Psoas muscle (tissue), 8 donors: Measurements from ENCODE around the gene TVP23C. TPM values are rescaled to one million over a fixed set of nuclear protein-coding genes. Genes with fewer than 3 reads are reported as not detected.
"Not testable (repeated sequence)": the region's sequence is repeated elsewhere in the genome, so short reads cannot be mapped to it uniquely, and the experiment has no call there.

Source experiments
- ATAC-seq, 4 donors: fragments of 200-7000 bp; cut with Tn5 transposase; one replicate each; pipeline ENCODE4 v1.9.1; 2020; ENCODE audit warnings: moderate library complexity in 3 of 4, mild to moderate bottlenecking in 2 of 4
- DNase-seq, 2 donors: peaks; one replicate each; pipeline ENCODE4 v3.0.0-alpha.2; 2020
- H3K27ac ChIP-seq: fragments of 200-600 bp; one replicate; pipeline ENCODE4 v1.8.0; 2022
- H3K27me3 ChIP-seq, 3 donors: fragments of 200-600 bp in 1 of 3; one replicate each; pipeline versions ENCODE4 v1.6.1 to v1.8.0; 2013 to 2022; ENCODE audit warnings: low read length in 2 of 3, mild to moderate bottlenecking in 2 of 3, moderate library complexity in 1 of 3; ENCODE audit not compliant: insufficient read depth in 3 of 3
- H3K36me3 ChIP-seq, 2 donors: fragments of 200-600 bp in 1 of 2; one replicate each; pipeline versions ENCODE4 v1.6.1 to v1.8.0; 2013 to 2022; ENCODE audit warnings: low read depth in 1 of 2, mild to moderate bottlenecking in 1 of 2, moderate library complexity in 1 of 2; ENCODE audit not compliant: insufficient read depth in 1 of 2
- H3K4me1 ChIP-seq: fragments of 200-600 bp; one replicate; pipeline ENCODE4 v1.8.0; 2022
- H3K4me3 ChIP-seq: fragments of 200-600 bp; one replicate; pipeline ENCODE4 v1.8.0; 2022; ENCODE audit warnings: mild to moderate bottlenecking
- H3K9me3 ChIP-seq: fragments of 200-600 bp; one replicate; pipeline ENCODE4 v1.8.0; 2022
- WGBS, 3 donors: extraction: QIAGEN DNeasy Blood & Tissue Kit; methylation state at CpG; one replicate each; pipeline versions ENCODE4 v1.1.6 to v1.1.7; 2013; 5-methylcytosine and 5-hydroxymethylcytosine counted together
- intact Hi-C, 2 donors: fragments of 100-400 bp; cut with DNase I; formaldehyde crosslinking; loops; one replicate each; pipeline versions ENCODE4 v1.11.0 to v1.14.2; 2022
- polyA plus RNA-seq, 3 donors: library from polyadenylated mRNA; stranded (reverse); fragments of 200-250 nt; gene quantifications; one replicate each; pipeline ENCODE4 v1.2.3, GENCODE V29; 2013
- total RNA-seq, 4 donors: library from RNA; stranded (reverse); fragmentation: NEBNext Ultra II Directional in 2 of 4; extraction: Animal tissue kit (Norgen Biotek cat#: 25700) in 2 of 4; gene quantifications; one replicate each; pipeline versions ENCODE4 v1.2.1 to v1.2.4, GENCODE V29; 2021 to 2023
- TF ChIP-seq, protein P1 (sequence below): fragments of 200-600 bp; IDR thresholded peaks from one replicate; pipeline ENCODE4 v1.8.0; 2022; ENCODE audit warnings: antibody characterized with exemption
- donor health status: healthy with polysubstance abuse.
- donor health status: DM: no; HTN: no; CAD: no; lungs with moderate emphysema.
- donor health status: Bipolar disorder and iron deficiency.
- donor health status: healthy.
- donor health status: DM: yes; HTN: yes; CAD: no.
- donor health status: DM: no; HTN: no; CAD: no.
- donor health status: DM: no; HTN: no; CAD: no.
- donor health status: DM: yes; HTN: yes; CAD: no.

TVP23C gene
- total and polyA plus RNA-seq, 7 donors = 0.25 to 3.0 (median 1.6) TPM

DNA sequence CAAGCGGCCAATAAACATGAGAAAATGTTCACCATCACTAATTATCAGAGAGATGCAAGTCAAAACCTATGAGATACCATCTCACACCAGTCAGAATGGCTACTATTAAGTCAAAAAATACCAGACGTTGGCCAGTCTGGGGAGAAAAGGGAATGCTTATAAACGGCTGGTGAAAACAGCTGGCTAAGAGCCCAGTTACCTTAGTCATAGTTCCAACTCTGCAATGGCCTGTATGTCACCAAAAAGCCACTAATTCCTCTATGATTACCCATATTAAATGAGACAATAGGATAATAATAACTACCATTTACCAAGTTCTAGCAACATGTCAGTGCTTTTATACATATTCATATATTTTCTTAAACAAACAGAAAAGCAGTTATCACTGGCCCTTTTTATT lies 52.9 kb downstream of the TVP23C start:
- intact Hi-C loops = no loop called here
- WGBS, 3 donors = 43 to 50% (median 48%) methylated on average over 3 of the region's 3 CpGs
- H3K4me3 ChIP-seq = no peak overlapping the region
- no peaks in the 10 kb centered on the region for H3K9me3 ChIP-seq
- ATAC-seq = peak; percentile 34 to 43 (median 38)
- H3K36me3 ChIP-seq = peaks cover 0 to 4% of the 10 kb centered on the region in 2 donors
- H3K27me3 ChIP-seq = no peaks in the 10 kb centered on the region
- no peak overlapping the region for H3K27ac ChIP-seq
- H3K4me1 ChIP-seq = peaks cover 16% of the 10 kb centered on the region
- no peak for DNase-seq
- TF ChIP-seq, protein P1, sequence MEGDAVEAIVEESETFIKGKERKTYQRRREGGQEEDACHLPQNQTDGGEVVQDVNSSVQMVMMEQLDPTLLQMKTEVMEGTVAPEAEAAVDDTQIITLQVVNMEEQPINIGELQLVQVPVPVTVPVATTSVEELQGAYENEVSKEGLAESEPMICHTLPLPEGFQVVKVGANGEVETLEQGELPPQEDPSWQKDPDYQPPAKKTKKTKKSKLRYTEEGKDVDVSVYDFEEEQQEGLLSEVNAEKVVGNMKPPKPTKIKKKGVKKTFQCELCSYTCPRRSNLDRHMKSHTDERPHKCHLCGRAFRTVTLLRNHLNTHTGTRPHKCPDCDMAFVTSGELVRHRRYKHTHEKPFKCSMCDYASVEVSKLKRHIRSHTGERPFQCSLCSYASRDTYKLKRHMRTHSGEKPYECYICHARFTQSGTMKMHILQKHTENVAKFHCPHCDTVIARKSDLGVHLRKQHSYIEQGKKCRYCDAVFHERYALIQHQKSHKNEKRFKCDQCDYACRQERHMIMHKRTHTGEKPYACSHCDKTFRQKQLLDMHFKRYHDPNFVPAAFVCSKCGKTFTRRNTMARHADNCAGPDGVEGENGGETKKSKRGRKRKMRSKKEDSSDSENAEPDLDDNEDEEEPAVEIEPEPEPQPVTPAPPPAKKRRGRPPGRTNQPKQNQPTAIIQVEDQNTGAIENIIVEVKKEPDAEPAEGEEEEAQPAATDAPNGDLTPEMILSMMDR = no peak

GRCh38 chr17:15509095-15509494 lies 54.2 kb downstream of the TVP23C start:
- H3K4me3 ChIP-seq = no peak overlapping the region
- peaks cover 16% of the 10 kb centered on the region for H3K4me1 ChIP-seq
- ATAC-seq (peak; percentile 40 to 60 (median 50)), DNase-seq (no peak)
- intact Hi-C loops = no loop called here
- no peaks in the 10 kb centered on the region for H3K27me3 ChIP-seq
- peak overlapping the region; percentile 48 for H3K27ac ChIP-seq
- 65 to 86% (median 81%) methylated on average over 5 of the region's 5 CpGs for WGBS, 3 donors
- H3K36me3 ChIP-seq = no peaks in the 10 kb centered on the region
- H3K9me3 ChIP-seq = no peaks in the 10 kb centered on the region
- TF ChIP-seq, protein P1 = no peak

GRCh38 chr17:15508466-15508865 lies 54.8 kb downstream of the TVP23C start:
- no peak for DNase-seq
- TF ChIP-seq, protein P1 = no peak
- intact Hi-C loops = no loop called here
- no peaks in the 10 kb centered on the region for H3K36me3 ChIP-seq
- H3K4me3 ChIP-seq = no peak overlapping the region
- H3K4me1 ChIP-seq = peaks cover 16% of the 10 kb centered on the region
- H3K27ac ChIP-seq = peak overlapping the region; percentile 48
- no peaks in the 10 kb centered on the region for H3K9me3 ChIP-seq
- H3K27me3 ChIP-seq = no peaks in the 10 kb centered on the region
- WGBS, 3 donors = 33 to 56% (median 56%) methylated on average over 7 of the region's 7 CpGs
- peak; percentile 43 to 87 (median 87) for ATAC-seq

- Histone ChIP-seq H3K4me3 (no peak overlapping the region), H3K4me1 (peaks cover 19% of the 10 kb centered on the region), H3K27me3 (no peaks in the 10 kb centered on the region), H3K9me3 (no peaks in the 10 kb centered on the region), H3K27ac (peak overlapping the region; percentile 48), H3K36me3 (no peaks in the 10 kb centered on the region)
- TF ChIP-seq, protein P1 = no peak
- WGBS, 3 donors = 95 to 98% (median 96%) methylated on average over 3 of the region's 3 CpGs
- intact Hi-C loops = no loop called here
- ATAC-seq (peak in 1 of 4 donors; percentile 10), DNase-seq (no peak)
Measured at GRCh38 chr17:15507896-15508295, 55.4 kb downstream of the TVP23C start.

DNA sequence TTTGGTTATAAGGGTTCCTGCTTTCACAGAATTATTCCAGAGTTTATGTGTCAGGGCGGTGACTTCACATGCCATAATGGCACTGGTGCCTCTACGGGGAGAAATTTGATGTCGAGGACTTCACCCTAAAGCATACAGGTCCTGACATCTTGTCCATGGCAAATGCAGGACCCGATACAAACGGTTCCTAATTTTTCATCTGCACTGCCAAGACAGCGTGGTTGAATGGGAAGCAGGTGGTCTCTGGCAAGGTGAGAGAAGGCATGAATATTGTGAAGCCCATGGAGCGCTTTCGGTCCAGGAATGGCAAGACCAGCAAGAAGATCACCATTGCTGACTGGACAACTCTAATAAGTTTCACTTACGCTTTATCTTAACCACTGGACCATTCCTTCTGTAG lies 56.3 kb downstream of the TVP23C start:
- WGBS, 3 donors = 92 to 96% (median 93%) methylated on average over 9 of the region's 9 CpGs
- no peaks in the 10 kb centered on the region for H3K9me3 ChIP-seq
- H3K27me3 ChIP-seq = no peaks in the 10 kb centered on the region
- H3K4me3 ChIP-seq = no peak overlapping the region
- intact Hi-C loops = no loop called here
- no peak overlapping the region for H3K27ac ChIP-seq
- ATAC-seq (no peak), DNase-seq (no peak)
- TF ChIP-seq, protein P1 = no peak
- no peaks in the 10 kb centered on the region for H3K36me3 ChIP-seq
- peaks cover 23% of the 10 kb centered on the region for H3K4me1 ChIP-seq

DNA sequence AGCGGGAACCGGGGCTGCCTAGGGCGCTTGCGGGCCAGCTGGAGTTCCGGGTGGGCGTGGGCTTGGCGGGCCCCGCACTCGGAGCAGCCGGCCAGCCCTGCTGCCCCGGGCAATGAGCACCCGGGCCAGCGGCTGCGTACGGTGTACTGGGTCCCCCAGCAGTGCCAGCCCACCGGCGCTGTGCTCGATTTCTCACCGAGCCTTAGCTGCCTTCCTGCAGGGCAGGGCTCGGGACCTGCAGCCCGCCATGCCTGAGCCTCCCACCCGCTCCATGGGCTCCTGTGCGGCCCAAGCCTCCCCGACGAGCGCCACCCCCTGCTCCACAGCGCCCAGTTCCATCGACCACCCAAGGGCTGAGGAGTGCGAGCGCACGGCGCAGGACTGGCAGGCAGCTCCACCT lies 57.6 kb downstream of the TVP23C start:
- H3K27me3 ChIP-seq, H3K9me3 ChIP-seq, ATAC-seq, H3K36me3 ChIP-seq, H3K27ac ChIP-seq, H3K4me3 ChIP-seq, DNase-seq, intact Hi-C loops: not testable (repeated sequence)
- peaks cover 26% of the 10 kb centered on the region for H3K4me1 ChIP-seq
- WGBS, 3 donors = 94 to 96% (median 94%) methylated on average over 23 to 32 of the region's 32 CpGs
